ENCODE results near the gene ITPRIPL1.
A peak's percentile ranks its signal among the peaks of the same experiment; 100 is the strongest.

The ITPRIPL1 gene

DNA sequence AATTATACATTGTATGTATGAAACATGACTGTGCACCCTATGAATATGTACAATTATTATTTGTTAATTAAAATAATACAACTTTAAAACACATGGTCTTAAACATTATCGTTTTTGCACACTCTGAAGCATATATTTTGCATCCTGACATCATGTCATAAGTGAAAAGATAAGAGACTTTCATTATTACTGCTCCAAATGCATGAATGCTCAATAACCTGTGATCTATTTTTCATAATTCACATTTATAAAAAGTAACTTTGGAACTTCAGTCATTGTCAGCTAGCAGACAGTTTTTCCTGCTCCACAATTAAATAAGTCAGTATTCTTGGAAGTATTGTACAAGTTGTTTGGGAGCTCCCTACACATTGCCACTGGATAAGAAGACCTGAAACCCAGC, 1.3 kb upstream of the ITPRIPL1 start:
- no peak for DNase-seq

DNA sequence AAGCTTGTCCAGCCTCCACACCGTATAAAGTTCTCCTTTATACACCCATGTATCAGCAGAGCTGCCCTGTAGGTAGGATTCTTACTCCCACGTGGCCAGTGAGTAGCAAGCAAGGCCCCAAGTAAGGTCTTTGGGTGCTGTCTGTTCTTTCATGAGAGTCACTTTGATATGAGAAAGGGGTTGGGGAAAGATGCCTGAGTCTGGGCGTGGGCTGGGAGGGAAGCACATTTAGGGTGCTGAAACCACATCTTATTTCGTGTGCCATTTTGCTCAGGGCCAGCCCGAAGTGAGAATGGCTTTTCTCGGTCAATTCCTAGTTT, 436 bp upstream of the ITPRIPL1 start:
- DNase-seq = peak; percentile 53

DNA sequence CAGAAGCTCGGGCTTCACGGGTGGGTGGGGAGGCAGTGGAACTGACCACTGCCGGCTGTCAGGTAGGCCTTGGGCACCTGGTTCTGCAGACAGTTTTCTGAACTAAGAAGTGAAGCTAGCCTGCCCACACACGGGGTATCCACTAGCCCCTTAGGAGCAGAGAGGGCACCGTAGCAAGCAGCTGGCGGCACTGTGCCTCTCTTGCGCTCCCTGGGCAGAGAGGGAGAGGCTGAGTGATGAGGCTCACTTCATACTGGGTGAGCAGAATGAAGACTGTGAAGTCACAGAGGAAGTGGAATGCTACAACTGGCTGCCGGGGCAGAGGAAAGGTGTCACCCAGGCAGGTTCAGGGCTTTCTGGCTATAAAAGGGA, 753 bp downstream of the ITPRIPL1 start:
- peak; percentile 52 for DNase-seq

DNA sequence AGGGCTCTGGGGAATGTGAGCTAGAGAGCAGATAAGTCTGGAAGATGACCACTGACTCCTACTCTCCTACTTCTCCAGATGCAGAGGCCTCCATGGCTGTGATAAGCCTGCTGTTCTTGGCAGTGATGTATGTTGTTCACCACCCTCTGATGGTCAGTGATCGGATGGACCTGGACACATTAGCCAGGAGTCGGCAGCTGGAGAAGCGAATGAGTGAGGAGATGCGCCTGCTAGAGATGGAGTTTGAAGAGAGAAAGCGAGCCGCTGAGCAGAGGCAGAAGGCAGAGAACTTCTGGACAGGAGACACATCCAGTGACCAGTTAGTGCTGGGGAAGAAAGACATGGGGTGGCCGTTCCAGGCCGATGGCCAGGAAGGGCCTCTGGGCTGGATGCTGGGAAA, 1.4 kb downstream of the ITPRIPL1 start:
- DNase-seq = no peak

DNA sequence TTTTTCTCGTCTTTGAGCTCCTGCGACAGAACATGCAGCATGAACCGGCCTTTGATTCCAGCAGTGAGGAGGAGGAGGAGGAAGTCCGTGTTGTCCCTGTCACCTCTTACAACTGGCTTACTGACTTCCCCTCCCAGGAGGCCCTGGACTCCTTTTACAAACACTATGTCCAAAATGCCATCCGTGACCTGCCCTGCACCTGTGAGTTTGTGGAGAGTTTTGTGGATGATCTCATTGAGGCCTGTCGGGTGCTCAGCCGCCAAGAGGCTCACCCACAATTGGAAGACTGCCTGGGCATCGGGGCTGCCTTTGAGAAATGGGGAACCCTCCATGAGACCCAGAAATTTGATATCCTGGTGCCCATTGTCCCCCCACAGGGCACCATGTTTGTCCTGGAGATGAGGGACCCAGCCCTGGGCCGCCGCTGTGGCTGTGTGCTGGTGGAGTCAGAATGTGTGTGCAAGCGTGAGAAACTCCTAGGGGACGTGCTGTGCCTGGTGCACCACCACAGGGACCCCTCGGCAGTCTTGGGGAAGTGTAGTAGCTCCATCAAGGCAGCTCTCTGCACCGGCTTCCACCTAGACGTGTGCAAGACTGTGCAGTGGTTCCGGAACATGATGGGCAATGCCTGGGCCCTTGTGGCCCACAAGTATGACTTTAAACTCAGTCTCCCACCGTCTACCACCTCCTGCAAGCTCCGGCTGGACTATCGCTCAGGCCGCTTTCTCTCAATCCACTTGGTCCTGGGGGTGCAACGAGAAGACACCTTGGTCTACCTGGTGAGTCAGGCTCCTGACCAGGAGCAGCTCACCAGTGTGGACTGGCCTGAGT, 2.1 kb downstream of the ITPRIPL1 start:
- DNase-seq = no peak

DNA sequence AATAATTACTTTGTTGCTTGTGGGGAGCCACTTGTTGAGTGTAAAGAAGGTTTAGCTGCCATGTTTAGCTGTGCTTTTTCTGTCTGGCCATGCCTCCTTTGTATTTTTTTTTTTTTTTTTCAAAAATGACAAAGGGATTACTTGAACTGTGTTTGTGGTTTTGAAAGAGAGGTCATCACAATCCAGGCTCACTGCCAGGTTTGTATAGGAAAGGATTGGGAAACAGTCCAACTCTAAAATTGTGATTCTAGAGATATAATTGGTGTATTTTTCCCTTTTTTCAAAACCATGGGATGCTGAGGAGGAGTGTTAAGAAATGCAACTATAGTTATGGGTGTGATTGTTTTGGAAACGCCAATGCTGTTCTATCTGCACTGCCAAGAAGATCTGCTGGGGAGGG, 4.3 kb downstream of the ITPRIPL1 start:
- DNase-seq = no peak

DNA sequence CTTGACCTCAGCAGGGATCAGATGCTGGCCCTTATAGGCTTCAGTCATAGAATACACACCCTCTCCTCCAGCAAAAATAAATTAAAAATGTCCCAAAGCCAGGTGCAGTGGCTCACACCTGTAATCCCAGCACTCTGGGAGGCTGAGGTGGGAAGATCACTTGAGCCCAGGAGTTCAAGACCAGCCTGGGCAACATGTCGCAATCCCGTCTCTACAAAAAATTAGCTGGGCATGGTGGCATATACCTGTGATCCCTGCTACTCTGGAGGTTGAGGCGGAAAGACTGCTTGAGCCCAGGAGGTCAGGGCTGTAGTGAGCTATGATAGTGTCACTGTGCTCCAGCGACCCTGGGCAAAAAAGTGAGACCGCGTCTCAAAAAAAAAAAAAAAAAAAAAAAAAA, 4.8 kb downstream of the ITPRIPL1 start:
- no peak for DNase-seq

DNA sequence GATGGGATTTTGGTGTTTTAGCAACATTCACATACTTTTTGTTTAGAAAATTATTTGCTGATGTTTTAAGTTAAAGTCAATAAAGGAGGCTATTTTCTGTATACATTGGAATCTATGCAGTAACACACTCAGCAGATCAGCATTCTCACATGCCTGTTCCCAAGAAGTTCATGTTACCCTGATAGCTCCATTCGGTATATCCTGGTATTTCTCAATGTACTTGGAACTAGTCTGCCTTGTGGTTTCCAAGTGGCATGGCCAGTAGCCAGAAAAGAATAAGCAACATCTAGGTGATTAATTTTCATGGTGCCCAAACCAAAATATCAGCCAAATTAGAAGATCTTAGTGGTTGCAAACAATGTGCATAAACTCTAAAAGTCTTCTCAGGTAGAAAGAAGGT, 5.3 kb downstream of the ITPRIPL1 start:
- DNase-seq = no peak

DNA sequence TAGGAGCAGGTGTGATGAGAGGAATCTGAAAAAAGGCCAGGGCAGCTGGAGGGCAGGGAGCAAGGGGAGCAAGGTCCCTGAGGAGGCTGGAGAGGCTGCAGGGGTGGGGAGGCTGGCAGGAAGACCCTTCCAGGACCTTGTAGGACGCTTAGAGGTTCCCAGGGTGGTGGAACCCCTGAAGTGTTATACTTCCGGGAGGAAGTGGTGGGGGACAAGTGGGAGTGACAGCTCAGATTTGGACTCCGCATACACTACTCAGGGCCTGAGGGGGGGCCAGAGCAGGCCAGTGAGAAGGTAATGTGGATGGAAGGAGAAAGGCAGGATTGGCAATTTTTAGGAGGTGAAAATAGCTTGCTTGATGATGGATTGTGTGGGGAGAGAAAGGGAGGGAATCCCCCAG, 8.6 kb downstream of the ITPRIPL1 start:
- no peak for DNase-seq

DNA sequence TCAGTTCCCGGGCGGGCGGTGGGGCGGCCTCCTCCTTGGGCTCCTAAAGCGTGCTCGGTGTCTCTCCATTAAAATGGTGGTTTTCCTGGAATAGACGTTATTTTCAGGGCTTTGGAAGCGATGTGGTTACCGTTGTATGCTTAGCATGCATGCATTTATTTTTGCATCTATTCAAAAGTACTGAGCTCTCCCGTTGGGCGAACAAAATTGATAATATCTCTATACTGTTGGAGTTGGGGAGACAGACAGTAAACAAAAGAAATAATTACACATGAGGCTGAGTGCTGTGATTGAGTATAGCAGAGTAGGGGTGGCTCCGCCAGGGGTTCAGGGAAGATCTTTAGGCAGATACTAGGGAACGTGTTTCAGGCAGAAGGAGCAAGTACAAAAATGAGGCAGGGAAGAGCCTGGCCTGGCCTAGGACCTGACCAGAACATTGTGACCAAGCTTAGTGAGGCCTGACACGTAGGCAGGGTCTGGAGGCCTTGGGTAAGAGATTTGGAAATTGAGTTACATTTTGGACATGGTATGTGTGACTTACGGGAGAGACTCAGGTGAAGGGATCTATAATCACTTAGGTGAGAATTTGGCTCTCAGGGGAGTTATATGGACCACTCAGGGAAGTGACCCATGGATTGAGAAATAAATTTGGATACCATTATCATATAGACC, 11.1 kb downstream of the ITPRIPL1 start:
- DNase-seq = no peak

DNA sequence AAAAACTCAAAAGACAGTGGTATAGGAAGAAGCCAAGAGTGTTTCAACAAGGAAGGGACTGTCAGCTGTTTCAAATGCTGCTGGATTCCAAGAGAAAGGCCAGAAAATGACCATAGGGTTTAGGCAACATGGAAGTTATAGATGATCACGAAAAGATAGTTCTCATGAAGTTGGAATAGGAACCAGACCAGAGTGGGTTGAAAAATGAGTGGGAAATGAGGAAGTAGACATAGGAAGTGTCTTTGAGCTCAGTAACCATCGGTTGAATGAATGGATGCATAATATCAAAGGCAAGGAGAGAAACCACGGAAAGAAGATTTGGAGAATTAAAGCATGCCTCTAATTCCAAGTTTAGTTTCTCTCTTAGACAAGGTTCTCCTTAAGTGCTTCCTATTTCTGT, 11.8 kb downstream of the ITPRIPL1 start:
- no peak for DNase-seq

DNA sequence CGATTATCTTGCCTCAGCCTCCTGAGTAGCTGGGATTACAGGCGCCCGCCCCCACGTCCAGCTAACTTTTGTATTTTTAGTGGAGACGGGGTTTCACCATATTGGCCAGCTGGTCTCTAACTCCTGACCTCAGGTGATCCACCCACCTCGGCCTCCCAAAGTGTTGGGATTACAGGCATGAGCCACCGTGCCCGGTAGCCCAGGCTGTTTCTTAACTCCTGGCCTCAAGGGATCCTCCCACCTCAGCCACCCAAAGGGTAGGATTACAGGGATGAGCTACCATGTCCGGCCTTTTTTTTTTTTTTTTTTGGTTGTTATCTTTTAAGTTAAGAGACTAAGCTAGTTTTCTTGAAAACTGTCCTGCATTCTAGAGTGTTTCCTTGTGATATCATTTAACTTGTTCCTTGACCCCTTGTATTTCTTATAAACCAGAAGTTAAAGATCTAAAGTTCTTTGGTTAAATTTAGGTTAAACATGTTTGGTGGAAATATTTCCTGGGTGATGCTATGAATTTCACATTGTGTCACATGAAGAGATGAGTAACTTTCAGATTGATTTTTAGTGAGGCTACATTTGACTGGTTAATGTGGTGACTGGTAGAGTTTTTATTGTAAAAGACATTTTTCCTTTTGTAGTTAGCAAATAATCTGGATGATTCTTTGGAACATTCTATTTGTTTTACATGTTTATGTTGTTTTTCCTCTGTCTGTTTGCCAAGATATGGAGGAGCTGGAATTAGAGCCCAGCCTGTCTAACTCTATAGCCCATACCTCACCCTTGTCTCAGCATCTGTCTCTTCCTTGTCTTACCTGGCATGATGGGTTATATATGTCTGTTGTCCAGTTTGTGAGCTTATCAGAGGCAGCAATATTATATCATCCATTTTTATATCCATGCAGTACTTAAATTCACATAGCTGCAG, 15.6 kb downstream of the ITPRIPL1 start:
- DNase-seq = no peak

DNA sequence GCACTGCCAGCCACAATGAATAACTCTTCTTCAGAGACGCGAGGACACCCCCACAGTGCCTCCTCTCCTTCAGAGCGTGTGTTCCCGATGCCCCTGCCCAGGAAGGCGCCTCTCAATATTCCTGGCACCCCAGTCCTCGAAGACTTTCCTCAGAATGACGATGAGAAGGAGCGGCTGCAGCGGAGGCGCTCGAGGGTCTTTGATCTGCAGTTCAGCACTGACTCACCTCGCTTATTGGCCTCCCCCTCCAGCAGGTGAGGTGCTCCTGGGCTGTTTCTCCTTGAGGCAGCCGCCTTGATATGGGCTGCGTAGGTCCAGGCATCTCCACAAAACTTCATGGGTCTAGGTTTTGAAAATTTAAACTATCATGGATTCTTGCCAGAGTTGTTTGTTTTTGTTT, 16.5 kb downstream of the ITPRIPL1 start:
- DNase-seq = peak; percentile 9

DNA sequence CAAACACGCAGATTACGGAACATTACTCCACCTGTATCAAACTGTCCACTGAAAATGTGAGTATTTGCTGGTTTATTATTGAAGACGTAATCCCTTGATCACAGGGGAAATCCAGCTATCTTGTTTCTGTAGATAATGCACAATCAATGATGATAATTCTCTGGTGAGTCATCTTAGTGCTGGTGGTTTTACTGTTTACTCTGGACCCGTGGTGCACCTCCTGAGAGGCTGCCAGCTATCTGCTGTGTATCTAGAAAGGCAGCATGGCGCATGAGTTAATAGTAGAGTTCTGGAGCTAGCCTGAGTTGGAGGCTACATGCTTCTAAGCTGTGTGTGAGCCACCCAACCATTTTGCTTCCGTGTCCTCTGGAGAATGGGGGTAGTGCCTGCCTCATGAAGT, 17.0 kb downstream of the ITPRIPL1 start:
- peak; percentile 68 for DNase-seq

DNA sequence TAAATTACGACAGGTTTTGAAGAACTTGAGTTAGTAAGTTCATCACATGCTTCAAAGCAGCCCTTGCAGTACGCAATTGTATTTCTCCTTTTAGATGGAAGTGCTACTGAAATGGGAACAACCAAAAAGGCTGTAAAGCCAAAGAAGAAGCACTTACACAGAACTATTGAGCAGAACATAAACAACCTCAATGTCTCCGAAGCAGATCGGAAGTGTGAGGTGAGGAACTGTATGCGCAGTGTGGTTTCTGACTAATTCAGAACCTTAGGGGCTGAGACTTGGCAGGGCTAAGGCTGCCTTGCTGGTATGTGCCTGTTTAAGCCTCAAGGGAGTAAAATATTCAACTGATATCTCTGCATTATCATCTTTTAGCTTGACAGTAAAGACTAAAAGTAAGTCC, 18.9 kb downstream of the ITPRIPL1 start:
- peak; percentile 70 for DNase-seq

DNA sequence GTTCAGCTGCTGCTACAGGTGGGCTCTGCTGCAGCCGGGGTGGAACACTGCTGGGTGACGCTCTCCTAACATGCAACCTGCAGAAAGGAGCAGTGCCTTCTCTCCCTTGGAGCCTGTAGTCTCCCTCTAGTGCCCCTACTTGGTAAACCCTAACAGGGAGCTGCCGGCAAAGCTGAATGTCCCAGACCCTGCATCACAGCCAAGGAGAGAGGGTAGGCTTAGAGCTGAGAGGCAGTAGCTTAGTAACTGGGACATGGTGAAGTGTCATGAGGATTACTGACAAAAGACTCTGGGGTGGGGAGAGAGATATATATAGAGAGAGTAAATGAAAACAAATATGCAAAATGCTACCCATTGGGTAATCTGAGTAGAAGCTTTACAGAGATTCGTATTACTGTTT, 20.3 kb downstream of the ITPRIPL1 start:
- DNase-seq = peak; percentile 14

DNA sequence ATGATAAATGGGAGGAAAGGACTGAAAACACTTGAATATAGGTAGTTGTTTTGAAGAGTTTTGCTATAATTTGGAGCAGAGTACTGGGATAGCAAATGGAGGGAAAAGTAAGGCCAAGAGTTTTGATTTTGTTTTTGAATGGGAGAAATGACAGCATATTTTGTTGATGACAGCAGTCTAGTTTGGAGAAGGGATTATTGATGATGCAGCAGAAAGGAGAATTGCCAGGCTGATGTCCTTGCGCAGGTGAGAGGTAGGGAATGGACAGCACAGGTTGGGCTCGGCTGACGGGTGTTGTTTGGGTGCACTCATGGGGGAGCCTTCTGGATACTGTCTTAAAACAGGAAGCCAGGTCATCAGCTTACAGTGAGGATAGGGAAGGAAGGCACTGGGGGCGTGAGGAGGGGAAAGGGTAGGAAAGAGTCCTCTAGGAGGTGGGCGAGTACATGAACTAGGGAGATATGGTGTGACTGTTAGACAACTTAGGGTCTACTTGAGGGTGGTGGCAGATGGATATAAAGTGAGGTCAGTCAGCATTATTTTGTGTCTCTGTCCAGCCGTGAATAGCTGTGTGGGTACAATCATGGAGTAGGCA, 20.8 kb downstream of the ITPRIPL1 start:
- DNase-seq = no peak

DNA sequence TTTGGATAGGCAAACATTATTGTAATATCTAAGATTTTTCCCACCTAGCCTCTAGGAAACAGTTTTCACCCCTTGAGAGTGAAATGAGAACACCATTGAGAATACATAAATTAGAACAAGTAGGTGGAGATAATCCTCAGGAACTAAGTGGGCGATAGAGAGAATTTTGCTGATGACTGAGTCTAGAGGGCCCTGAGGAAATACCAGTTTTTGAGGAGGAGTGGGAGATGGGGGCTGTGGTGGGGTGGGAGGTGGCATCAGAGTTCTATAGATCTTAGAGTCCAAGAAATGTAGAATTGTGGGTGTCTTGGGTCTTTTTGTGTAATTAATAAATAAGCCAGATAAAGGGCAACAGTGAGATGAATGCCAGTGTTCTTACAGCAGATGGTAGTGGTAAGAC, 22.3 kb downstream of the ITPRIPL1 start:
- no peak for DNase-seq

DNA sequence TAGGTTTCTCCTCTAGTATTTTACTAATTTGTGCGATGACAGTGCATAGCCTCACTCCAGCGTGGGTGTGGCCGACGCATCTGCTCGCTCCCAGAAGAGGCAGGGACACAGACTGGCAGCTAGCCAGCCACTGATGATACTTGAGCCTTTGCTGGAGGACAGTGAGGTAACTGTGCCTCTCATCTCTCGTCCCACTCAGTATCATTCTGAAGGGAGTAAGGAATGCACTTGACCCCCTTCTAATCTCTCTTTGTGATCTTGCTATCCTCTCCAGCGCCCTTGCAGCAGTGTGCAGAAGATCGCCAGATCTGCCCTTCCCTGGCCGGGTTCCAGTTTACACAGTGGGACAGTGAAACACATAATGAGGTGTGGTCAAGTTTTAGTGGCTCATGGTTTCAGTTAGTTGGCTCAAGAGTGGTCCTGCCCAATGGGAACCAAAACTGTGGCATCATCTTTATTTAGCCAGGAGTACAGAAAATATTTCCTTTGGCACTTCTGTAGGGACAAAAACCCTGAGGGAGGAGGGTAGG, 28.0 kb downstream of the ITPRIPL1 start:
- DNase-seq = no peak

DNA sequence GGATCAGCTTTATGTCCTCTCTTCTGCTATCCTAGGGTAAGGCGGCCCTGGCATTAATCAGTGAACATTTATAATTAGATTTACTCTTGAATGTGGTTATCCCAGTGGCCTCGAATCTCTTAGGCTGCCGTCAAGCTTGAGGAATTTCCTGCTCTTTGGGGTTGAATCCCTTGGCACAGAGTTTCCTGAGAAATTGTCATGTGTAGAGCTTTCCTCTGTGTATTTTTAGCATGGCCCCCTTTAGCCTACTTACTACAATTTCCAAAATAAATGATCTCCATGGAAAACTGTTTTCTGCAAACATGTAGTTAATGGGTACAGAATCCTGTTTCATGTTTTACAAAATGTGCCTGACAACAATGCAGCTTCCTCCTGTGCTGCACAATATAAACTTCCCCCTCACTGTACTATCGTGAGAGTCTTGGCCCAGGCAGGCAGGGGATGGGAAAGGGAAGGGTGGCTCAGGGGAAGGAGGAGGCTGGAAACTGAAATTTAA, 28.5 kb downstream of the ITPRIPL1 start:
- DNase-seq = no peak

DNA sequence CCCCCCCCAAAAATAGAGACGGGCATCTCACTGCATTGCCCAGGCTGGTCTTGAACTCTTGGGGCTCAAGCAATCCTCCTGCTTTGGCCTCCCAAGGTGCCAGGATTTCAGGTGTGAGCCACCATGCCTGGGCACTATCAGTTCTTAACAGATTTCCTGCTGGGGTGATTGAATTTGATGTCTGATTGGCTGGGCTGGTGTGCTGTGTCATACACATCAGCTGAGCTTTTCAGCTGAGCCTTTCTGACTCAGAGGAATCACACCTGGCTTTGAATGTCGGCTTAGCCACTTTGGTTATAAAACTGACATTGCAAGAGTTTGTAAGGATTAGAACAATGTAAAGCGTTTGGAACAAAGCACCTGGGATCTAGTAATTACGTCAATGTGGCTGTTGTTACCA, 29.4 kb downstream of the ITPRIPL1 start:
- no peak for DNase-seq

DNA sequence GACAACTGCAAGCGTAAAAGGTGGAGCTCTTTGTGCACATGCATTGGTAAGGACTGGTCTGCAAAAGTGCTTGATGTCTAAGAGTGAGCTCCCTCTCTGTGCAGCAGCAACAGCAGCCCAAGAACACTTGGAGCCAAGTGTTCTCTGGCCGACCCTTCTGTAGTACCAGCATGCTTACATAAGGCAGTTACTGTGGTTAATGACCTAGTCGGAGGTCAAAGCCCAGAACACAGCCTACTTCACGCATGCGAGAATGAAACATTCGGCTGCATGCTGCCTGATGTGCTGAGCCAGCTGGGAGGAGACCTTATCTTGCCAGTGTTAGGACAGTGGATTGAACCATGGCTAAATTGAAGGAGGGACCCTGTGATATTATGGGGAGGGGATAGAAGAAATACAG, 31.8 kb downstream of the ITPRIPL1 start:
- no peak for DNase-seq

DNA sequence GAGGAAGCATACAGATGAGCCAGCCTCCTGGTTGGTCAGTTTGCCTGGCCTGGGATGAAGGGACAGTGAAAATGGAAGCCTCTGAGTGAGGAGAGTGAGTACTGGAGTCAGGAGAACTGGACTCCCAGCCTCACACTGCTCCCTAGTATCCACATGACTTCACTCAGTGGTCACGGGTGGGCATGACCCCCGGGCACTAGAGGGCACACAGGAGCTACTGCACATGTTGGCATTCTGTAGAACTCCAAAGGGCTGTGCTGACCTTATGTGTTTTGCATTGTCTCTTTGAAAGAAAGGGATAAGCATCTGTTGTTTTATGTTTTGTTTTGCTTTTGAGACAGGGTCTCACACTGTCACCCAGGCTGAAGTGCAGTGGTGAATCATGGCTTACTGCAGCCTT, 34.2 kb downstream of the ITPRIPL1 start:
- DNase-seq = peak; percentile 29

Data from activated naive CD4-positive, alpha-beta T cell treated with Interleukin-2 at 50 U/mL for 16 hours (primary cell).